ENCODE data around the gene RNF123. TPM values are rescaled to one million over a fixed set of nuclear protein-coding genes. Genes with fewer than 3 reads are reported as not detected.

Gene RNF123
- polyA plus RNA-seq, 1 of the 3 experiments (the other 2 are of a cell fraction) = 48.1 TPM

DNA sequence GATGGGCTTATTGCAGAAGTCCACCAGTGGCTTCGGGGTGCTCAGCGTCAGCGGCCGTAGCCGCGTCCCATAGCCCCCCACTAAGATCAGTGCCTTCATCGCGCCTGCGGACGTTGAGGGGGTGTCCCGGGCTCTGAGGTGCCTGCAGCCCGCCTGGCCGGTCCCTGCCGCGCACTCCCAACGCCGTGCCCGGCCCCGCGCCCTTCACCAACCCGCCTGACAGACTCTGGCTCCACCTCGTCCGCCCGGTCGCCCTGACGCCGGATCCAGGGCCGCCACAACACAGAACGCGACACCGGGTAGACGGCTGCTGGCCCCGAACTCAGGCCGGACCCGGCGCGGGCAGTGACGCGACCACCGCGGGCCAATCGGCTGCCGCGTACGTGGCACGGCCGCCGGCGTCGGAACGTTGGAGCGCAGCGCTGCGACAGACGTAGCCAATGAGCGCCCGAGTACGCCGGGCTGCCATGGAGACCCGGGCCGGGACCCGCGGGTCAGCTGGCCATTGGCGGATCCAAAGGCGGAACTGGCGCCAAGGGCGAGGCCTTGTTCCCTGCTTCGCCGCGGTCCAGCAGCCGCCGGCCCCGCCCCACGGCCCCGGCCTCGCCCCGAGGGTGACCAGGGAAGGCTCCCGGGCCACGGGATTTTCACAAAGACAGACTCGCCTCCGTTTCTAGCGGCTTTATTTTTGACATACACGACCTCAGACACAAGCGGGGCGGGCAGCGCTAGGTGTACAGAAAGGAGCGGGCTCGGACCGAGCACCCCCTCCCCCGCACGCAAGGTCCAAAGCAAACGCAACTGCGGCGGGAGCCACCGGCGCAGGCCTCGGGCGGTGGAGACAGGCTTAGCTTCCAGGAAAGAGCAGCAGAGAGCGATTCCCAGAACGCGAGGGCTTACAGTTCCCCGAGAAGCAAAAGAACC lies 34.5 kb downstream of the RNF123 start, which contains the start of gene GMPPB:
GMPPB (minus strand) TSS at position 324 of the 924 bp plus-strand sequence; CDS start at position 99, 225 bp downstream.
- peak; percentile 98 for DNase-seq
- H3K9me2 ChIP-seq = no peaks in the 10 kb centered on the region
- H3K9me3 ChIP-seq = no peaks in the 10 kb centered on the region
- H3K9ac ChIP-seq = peak within 1 kb of the TSS; percentile 98
- H3K27ac ChIP-seq (ENCODE audit: low read depth in 2 of 2, low read length in 1 of 2) = peak within 1 kb of the TSS; percentile 81 to 87
- peaks cover 2 to 53% of the 10 kb centered on the region in 2 experiments for H3K36me3 ChIP-seq (replicated peaks in 1 of 2; ENCODE audit: control insufficient read depth in 1 of 2, insufficient read depth in 2 of 2, low read length in 1 of 2)
- peak within 1 kb of the TSS; percentile 81 for H2AFZ ChIP-seq (ENCODE audit: low read depth)
- H3K4me1 ChIP-seq (ENCODE audit: control insufficient read depth in 1 of 2, insufficient read depth in 2 of 2, low read depth in 1 of 2, low read length in 1 of 2) = peaks cover 8 to 23% of the 10 kb centered on the region in 2 experiments; a peak in 2 of 4 replicates
- H3K4me2 ChIP-seq = peak within 1 kb of the TSS; percentile 100
- H3K79me2 ChIP-seq (ENCODE audit: insufficient read depth) = peaks cover 15% of the 10 kb centered on the region
- no peaks in the 10 kb centered on the region for H4K20me1 ChIP-seq (ENCODE audit: insufficient read depth)
- CTCF ChIA-PET = interaction anchor here (1.2 to 2.7 kb wide), 5 partner anchors 22 to 184 kb away, joined by 4 to 12 read pairs (median 5); partner anchors contain the start of gene INKA1
- 7% methylated on average over 16 of the region's 102 CpGs for WGBS (ENCODE audit: low lambda C conversion rate)
- no peaks in the 10 kb centered on the region for H3K27me3 ChIP-seq (ENCODE audit: insufficient read depth)
- POLR2A ChIA-PET = interaction anchor here (0.7 to 2.2 kb wide), 3 partner anchors 12 to 702 kb away, joined by 3 to 8 read pairs (median 4); partner anchors contain the start of gene NDUFAF3
- H3K4me3 ChIP-seq (ENCODE audit: low read depth in 2 of 2, low read length in 1 of 2) = peak within 1 kb of the TSS; percentile 98 to 99
- peaks cover 14% of the 10 kb centered on the region for H3F3A ChIP-seq (replicated peaks; ENCODE audit: insufficient read depth)
- TF ChIP-seq, protein P1, sequence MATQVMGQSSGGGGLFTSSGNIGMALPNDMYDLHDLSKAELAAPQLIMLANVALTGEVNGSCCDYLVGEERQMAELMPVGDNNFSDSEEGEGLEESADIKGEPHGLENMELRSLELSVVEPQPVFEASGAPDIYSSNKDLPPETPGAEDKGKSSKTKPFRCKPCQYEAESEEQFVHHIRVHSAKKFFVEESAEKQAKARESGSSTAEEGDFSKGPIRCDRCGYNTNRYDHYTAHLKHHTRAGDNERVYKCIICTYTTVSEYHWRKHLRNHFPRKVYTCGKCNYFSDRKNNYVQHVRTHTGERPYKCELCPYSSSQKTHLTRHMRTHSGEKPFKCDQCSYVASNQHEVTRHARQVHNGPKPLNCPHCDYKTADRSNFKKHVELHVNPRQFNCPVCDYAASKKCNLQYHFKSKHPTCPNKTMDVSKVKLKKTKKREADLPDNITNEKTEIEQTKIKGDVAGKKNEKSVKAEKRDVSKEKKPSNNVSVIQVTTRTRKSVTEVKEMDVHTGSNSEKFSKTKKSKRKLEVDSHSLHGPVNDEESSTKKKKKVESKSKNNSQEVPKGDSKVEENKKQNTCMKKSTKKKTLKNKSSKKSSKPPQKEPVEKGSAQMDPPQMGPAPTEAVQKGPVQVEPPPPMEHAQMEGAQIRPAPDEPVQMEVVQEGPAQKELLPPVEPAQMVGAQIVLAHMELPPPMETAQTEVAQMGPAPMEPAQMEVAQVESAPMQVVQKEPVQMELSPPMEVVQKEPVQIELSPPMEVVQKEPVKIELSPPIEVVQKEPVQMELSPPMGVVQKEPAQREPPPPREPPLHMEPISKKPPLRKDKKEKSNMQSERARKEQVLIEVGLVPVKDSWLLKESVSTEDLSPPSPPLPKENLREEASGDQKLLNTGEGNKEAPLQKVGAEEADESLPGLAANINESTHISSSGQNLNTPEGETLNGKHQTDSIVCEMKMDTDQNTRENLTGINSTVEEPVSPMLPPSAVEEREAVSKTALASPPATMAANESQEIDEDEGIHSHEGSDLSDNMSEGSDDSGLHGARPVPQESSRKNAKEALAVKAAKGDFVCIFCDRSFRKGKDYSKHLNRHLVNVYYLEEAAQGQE (IDR thresholded peaks at IDR 0.05; ENCODE audit: low read depth, low read length) = no peak
- TF ChIP-seq RFX5 (IDR thresholded peaks at IDR 0.05; ENCODE audit: low read length) = peak; percentile 87
- no peak for TF ChIP-seq GATA2 (CRISPR knock-in tag; IDR thresholded peaks at IDR 0.05)
- TF ChIP-seq, protein P2, sequence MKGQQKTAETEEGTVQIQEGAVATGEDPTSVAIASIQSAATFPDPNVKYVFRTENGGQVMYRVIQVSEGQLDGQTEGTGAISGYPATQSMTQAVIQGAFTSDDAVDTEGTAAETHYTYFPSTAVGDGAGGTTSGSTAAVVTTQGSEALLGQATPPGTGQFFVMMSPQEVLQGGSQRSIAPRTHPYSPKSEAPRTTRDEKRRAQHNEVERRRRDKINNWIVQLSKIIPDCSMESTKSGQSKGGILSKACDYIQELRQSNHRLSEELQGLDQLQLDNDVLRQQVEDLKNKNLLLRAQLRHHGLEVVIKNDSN (IDR thresholded peaks at IDR 0.05; ENCODE audit: borderline replicate concordance, low read depth) = peak; percentile 3; the same call in 1 of the 2 replicates
- TF ChIP-seq TCF12 (IDR thresholded peaks at IDR 0.05) = no peak
- TF ChIP-seq TAF1 (IDR thresholded peaks at IDR 0.05; ENCODE audit: borderline replicate concordance, low read depth, low read length) = 0 out of 2 replicates have a peak, but pooled peaks have one; percentile 30
- TF ChIP-seq NFIC (IDR thresholded peaks at IDR 0.05; ENCODE audit: borderline replicate concordance) = no peak; the same call in 1 of the 2 replicates
- TF ChIP-seq, protein P3, sequence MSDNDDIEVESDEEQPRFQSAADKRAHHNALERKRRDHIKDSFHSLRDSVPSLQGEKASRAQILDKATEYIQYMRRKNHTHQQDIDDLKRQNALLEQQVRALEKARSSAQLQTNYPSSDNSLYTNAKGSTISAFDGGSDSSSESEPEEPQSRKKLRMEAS (IDR thresholded peaks at IDR 0.05; ENCODE audit: low read depth) = peak; percentile 21; the same call in 1 of the 2 replicates
- TF ChIP-seq EZH2phosphoT487 (IDR thresholded peaks at IDR 0.05; ENCODE audit: borderline replicate concordance, low read depth) = no peak
- TF ChIP-seq MXI1 (IDR thresholded peaks at IDR 0.05; ENCODE audit: low read depth, low read length) = peak; percentile 59; the same call in 1 of the 2 replicates
- no peak for TF ChIP-seq FOSL2 (IDR thresholded peaks at IDR 0.05; ENCODE audit: borderline replicate concordance, low read depth)
- TF ChIP-seq GABPA (IDR thresholded peaks at IDR 0.05; ENCODE audit: low read depth) = no peak
- TF ChIP-seq, protein P4, sequence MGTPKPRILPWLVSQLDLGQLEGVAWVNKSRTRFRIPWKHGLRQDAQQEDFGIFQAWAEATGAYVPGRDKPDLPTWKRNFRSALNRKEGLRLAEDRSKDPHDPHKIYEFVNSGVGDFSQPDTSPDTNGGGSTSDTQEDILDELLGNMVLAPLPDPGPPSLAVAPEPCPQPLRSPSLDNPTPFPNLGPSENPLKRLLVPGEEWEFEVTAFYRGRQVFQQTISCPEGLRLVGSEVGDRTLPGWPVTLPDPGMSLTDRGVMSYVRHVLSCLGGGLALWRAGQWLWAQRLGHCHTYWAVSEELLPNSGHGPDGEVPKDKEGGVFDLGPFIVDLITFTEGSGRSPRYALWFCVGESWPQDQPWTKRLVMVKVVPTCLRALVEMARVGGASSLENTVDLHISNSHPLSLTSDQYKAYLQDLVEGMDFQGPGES (IDR thresholded peaks at IDR 0.05; ENCODE audit: low read depth, low read length) = 0 out of 2 replicates have a peak, but pooled peaks have one; percentile 27
- no peak for TF ChIP-seq JUND (IDR thresholded peaks at IDR 0.05)
- TF ChIP-seq, protein P5, sequence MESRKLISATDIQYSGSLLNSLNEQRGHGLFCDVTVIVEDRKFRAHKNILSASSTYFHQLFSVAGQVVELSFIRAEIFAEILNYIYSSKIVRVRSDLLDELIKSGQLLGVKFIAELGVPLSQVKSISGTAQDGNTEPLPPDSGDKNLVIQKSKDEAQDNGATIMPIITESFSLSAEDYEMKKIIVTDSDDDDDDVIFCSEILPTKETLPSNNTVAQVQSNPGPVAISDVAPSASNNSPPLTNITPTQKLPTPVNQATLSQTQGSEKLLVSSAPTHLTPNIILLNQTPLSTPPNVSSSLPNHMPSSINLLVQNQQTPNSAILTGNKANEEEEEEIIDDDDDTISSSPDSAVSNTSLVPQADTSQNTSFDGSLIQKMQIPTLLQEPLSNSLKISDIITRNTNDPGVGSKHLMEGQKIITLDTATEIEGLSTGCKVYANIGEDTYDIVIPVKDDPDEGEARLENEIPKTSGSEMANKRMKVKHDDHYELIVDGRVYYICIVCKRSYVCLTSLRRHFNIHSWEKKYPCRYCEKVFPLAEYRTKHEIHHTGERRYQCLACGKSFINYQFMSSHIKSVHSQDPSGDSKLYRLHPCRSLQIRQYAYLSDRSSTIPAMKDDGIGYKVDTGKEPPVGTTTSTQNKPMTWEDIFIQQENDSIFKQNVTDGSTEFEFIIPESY (IDR thresholded peaks at IDR 0.05; ENCODE audit: borderline replicate concordance, low read depth) = no peak; the same call in 1 of the 2 replicates
- TF ChIP-seq CHD2 (IDR thresholded peaks at IDR 0.05; ENCODE audit: low read length, partially characterized antibody) = peak; percentile 35
- 0 out of 2 replicates have a peak, but pooled peaks have one; percentile 26 for TF ChIP-seq YY1 (IDR thresholded peaks at IDR 0.05; ENCODE audit: low read depth)
- 0 out of 4 replicates have a peak, but pooled peaks of 1 of the 2 experiments have one; percentile 15 for TF ChIP-seq EP300 (IDR thresholded peaks at IDR 0.05; ENCODE audit: borderline replicate concordance in 1 of 2, low read depth in 1 of 2, low read length in 1 of 2)
- TF ChIP-seq POLR2AphosphoS5 (IDR thresholded peaks at IDR 0.05; ENCODE audit: low read depth, low read length) = peak; percentile 84
- TF ChIP-seq MEF2A (IDR thresholded peaks at IDR 0.05; ENCODE audit: borderline replicate concordance, low read depth) = no peak
- no peak for TF ChIP-seq SMC3 (IDR thresholded peaks at IDR 0.05; ENCODE audit: low read depth, low read length)
- TF ChIP-seq ELF1 (IDR thresholded peaks at IDR 0.05) = peak; percentile 60; the same call in 1 of the 2 replicates
- TF ChIP-seq NRF1 (IDR thresholded peaks at IDR 0.05; ENCODE audit: low read depth, low read length) = no peak
- no peak for TF ChIP-seq RAD21 (IDR thresholded peaks at IDR 0.05; ENCODE audit: low read length)

All from SK-N-SH (cell line).